ENCODE measurements around the gene SMAD4. TPM values are rescaled to one million over a fixed set of nuclear protein-coding genes. Genes with fewer than 3 reads are reported as not detected.

Gene SMAD4
- total RNA-seq, 1 donor from 2014 or later: 52.2 TPM

DNA sequence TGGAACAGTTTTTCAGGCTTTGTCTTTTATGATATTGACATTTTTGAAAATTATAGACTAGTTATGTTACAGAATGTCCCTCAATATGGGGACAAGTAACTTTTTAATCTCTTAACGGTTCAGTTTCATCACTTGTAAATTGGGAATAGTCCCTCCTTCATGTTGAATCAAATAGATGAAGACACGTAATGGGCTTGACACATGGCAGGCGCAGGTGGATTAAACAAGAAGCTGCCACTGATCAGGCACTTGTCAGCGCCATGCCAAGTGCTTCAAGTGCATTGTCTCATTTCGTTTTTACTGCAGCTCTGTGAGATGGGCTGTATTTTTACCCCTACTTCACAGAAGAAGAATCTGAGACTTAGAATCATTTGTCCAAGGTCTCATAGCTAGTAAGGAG lies 9.5 kb upstream of the SMAD4 start:
- no peak overlapping the region for H3K9ac ChIP-seq (ENCODE audit: low read depth in 1 of 3, low read length in 3 of 3)
- H3K36me3 ChIP-seq (ENCODE audit: control insufficient read depth in 3 of 3, insufficient read depth in 3 of 3, low read length in 3 of 3): peaks cover 0 to 4% (median 3%) of the 10 kb centered on the region in 3 donors
- H3K27me3 ChIP-seq (ENCODE audit: control insufficient read depth in 3 of 3, insufficient read depth in 3 of 3, low read length in 3 of 3): no peaks in the 10 kb centered on the region
- H3K27ac ChIP-seq (ENCODE audit: low read depth, low read length): no peak overlapping the region
- no peaks in the 10 kb centered on the region for H3K4me1 ChIP-seq (ENCODE audit: control insufficient read depth in 3 of 3, insufficient read depth in 3 of 3, low read length in 3 of 3)
- no peaks in the 10 kb centered on the region for H3K9me3 ChIP-seq (ENCODE audit: control insufficient read depth in 3 of 3, low read length in 3 of 3)
- H3K4me3 ChIP-seq (ENCODE audit: low read length in 3 of 3): no peak overlapping the region

DNA sequence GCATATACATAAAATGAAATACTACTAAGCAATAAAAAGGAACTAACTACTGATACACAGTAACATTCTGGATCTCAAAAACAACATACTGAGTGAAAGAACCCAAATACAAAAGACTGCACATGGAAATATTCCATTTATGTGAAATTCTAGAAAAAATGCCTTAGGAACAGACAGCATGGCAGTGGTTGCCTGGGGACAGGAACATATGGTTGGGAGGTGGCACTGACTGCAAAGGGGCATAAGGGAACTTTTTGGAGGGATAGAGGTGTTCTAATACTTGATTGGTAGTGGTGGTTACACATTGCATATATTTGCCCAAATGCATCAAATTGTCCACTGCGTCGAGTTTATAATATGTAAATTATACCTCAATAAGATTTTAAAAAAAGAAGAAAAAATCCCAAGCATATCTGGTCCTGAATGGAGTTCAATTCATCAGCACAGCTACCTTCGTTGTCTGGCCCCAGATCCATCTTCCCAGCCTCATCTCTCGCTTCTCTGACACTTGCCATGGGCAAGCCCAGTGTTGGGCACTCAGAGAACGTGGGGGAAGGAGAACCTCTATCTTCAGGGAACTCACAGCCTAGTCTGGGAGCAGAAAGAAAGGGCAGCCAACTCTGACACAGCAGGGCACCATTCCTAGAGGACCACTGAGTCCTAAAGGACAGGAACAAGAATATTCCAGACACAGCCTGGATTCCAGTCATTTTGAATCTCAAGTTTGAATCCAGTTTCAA lies 8.6 kb upstream of the SMAD4 start:
- Histone ChIP-seq H3K4me3 (ENCODE audit: low read length in 3 of 3) (no peak overlapping the region), H3K36me3 (ENCODE audit: control insufficient read depth in 3 of 3, insufficient read depth in 3 of 3, low read length in 3 of 3) (peaks cover 3 to 4% (median 3%) of the 10 kb centered on the region in 3 donors), H3K9me3 (ENCODE audit: control insufficient read depth in 3 of 3, low read length in 3 of 3) (no peaks in the 10 kb centered on the region), H3K27me3 (ENCODE audit: control insufficient read depth in 3 of 3, insufficient read depth in 3 of 3, low read length in 3 of 3) (no peaks in the 10 kb centered on the region), H3K9ac (ENCODE audit: low read depth in 1 of 3, low read length in 3 of 3) (no peak overlapping the region), H3K4me1 (ENCODE audit: control insufficient read depth in 3 of 3, insufficient read depth in 3 of 3, low read length in 3 of 3) (no peaks in the 10 kb centered on the region), H3K27ac (ENCODE audit: low read depth, low read length) (no peak overlapping the region)

DNA sequence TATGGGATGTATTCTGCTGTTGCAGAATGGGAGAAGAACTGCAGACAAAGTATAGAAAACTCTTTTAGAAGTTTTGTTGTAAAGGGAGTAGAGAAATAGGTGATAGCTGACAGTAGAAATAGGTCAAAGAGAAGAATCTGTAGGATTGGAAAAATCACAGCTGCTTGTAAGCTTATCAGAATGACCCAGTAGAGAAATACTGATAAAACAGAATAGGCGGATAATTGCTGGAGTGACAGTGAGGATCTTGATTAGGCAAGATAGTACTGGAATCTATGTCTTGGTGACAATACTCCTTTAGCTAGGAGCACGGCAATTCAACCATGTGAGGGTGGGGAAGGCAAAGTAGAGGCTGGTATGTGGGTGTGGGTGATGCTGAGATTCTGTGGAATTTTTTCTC lies 4.5 kb upstream of the SMAD4 start:
- no peak overlapping the region for H3K4me3 ChIP-seq (ENCODE audit: low read length in 3 of 3)
- peaks cover 14 to 16% (median 14%) of the 10 kb centered on the region in 3 donors for H3K4me1 ChIP-seq (ENCODE audit: control insufficient read depth in 3 of 3, insufficient read depth in 3 of 3, low read length in 3 of 3)
- no peak overlapping the region for H3K27ac ChIP-seq (ENCODE audit: low read depth, low read length)
- peaks cover 0 to 3% (median 0%) of the 10 kb centered on the region in 3 donors for H3K36me3 ChIP-seq (ENCODE audit: control insufficient read depth in 3 of 3, insufficient read depth in 3 of 3, low read length in 3 of 3)
- no peak overlapping the region for H3K9ac ChIP-seq (ENCODE audit: low read depth in 1 of 3, low read length in 3 of 3)
- no peaks in the 10 kb centered on the region for H3K9me3 ChIP-seq (ENCODE audit: control insufficient read depth in 3 of 3, low read length in 3 of 3)
- H3K27me3 ChIP-seq (ENCODE audit: control insufficient read depth in 3 of 3, insufficient read depth in 3 of 3, low read length in 3 of 3): no peaks in the 10 kb centered on the region

DNA sequence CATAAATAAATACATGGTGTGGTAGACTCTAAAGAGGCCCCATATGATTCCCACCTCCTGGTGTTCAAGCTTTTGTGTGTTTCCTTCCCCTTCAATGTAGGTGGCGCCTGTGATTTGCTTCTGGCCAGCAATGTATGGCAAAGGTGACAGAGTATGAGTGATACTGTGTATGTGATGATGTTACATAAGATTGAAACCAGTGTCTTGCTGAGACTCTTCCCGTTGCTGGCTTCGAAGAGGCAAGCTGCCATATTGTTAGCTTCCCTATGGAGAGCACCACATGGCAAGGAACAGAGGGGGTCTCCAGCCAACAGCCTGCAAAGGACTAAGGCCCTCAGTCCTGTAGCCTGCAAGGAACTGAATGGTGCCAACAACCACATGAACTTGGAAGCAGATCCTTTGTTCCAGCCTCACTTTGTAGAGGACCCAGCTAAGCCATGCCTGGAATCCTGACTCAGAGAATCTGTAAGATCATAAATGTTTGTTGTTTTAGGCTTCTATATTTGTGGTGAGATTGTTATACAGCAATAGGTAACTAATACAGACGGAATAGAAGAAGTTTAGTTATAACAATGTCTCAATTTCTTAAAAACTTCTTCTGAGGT lies 1.7 kb upstream of the SMAD4 start:
- Histone ChIP-seq H3K36me3 (ENCODE audit: control insufficient read depth in 3 of 3, insufficient read depth in 3 of 3, low read length in 3 of 3) (peaks cover 0 to 3% (median 0%) of the 10 kb centered on the region in 3 donors), H3K4me1 (ENCODE audit: control insufficient read depth in 3 of 3, insufficient read depth in 3 of 3, low read length in 3 of 3) (peaks cover 23 to 29% (median 25%) of the 10 kb centered on the region in 3 donors), H3K9ac (ENCODE audit: low read depth in 1 of 3, low read length in 3 of 3) (peak overlapping the region in 1 of 3 donors; percentile 99), H3K9me3 (ENCODE audit: control insufficient read depth in 3 of 3, low read length in 3 of 3) (no peaks in the 10 kb centered on the region), H3K4me3 (ENCODE audit: low read length in 3 of 3) (peak overlapping the region in 1 of 3 donors; percentile 0), H3K27me3 (ENCODE audit: control insufficient read depth in 3 of 3, insufficient read depth in 3 of 3, low read length in 3 of 3) (no peaks in the 10 kb centered on the region), H3K27ac (ENCODE audit: low read depth, low read length) (peak overlapping the region; percentile 3)

DNA sequence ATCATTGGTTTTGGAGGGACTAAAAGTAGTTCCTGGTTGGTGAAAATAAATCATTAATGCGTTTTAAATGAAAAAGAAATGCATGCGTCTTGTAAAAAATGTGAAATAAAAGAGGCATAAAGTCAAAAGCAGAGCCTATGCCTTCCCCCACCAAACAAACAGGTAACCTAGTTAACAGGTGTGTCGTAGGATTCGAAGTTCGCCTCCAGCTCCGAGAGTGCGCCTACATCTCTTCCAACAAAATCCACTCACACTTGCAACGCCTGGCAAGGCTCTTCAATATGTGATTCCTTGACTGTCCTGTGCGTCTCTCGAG lies 677 bp upstream of the SMAD4 start:
- H3K27ac ChIP-seq (ENCODE audit: low read depth, low read length): peak overlapping the region; percentile 91
- peaks cover 0 to 3% (median 0%) of the 10 kb centered on the region in 3 donors for H3K36me3 ChIP-seq (ENCODE audit: control insufficient read depth in 3 of 3, insufficient read depth in 3 of 3, low read length in 3 of 3)
- H3K4me1 ChIP-seq (ENCODE audit: control insufficient read depth in 3 of 3, insufficient read depth in 3 of 3, low read length in 3 of 3): peaks cover 23 to 37% (median 26%) of the 10 kb centered on the region in 3 donors
- H3K9me3 ChIP-seq (ENCODE audit: control insufficient read depth in 3 of 3, low read length in 3 of 3): no peaks in the 10 kb centered on the region
- H3K4me3 ChIP-seq (ENCODE audit: low read length in 3 of 3): peak overlapping the region; percentile 81 to 90 (median 87)
- no peaks in the 10 kb centered on the region for H3K27me3 ChIP-seq (ENCODE audit: control insufficient read depth in 3 of 3, insufficient read depth in 3 of 3, low read length in 3 of 3)
- peak overlapping the region; percentile 87 to 99 (median 99) for H3K9ac ChIP-seq (ENCODE audit: low read depth in 1 of 3, low read length in 3 of 3)

DNA sequence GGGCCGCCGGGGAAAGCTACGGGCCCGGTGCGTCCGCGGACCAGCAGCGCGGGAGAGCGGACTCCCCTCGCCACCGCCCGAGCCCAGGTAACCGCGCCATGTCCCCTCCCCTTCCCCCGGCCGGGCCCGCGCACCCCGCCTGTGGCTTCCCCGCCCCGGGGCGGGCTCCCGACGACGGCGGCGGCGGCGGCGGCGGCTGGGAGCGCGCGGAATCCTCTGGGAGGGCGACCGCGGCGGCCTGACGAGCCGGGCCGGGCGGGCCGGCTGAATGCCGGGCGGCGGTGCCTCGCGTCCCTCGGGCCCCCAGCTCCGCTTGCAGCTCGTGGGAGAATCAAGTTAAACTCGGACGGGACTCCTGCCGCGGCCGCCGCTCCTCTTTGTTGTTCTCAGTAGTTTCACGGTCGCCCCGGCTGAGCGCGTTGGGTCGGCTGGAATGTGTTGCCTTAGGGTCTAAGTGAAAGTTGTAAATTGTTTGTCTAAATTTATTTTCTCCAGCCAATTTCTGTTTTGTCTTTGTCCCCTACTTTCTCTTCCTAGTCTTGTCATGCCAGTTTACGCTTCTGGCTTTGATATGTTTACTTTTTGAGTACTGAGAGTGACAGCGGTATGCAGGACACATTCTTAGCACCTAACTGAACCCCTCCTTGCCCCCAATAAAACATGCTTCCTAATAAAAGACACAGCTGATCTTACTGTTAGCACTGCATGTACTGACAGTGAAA lies 685 bp downstream of the SMAD4 start:
- peaks cover 0 to 3% (median 0%) of the 10 kb centered on the region in 3 donors for H3K36me3 ChIP-seq (ENCODE audit: control insufficient read depth in 3 of 3, insufficient read depth in 3 of 3, low read length in 3 of 3)
- H3K4me1 ChIP-seq (ENCODE audit: control insufficient read depth in 3 of 3, insufficient read depth in 3 of 3, low read length in 3 of 3): peaks cover 31 to 46% (median 36%) of the 10 kb centered on the region in 3 donors
- peak overlapping the region; percentile 91 for H3K27ac ChIP-seq (ENCODE audit: low read depth, low read length)
- H3K27me3 ChIP-seq (ENCODE audit: control insufficient read depth in 3 of 3, insufficient read depth in 3 of 3, low read length in 3 of 3): no peaks in the 10 kb centered on the region
- H3K4me3 ChIP-seq (ENCODE audit: low read length in 3 of 3): peak overlapping the region; percentile 83 to 87 (median 86)
- peak overlapping the region; percentile 89 to 99 (median 99) for H3K9ac ChIP-seq (ENCODE audit: low read depth in 1 of 3, low read length in 3 of 3)
- no peaks in the 10 kb centered on the region for H3K9me3 ChIP-seq (ENCODE audit: control insufficient read depth in 3 of 3, low read length in 3 of 3)

DNA sequence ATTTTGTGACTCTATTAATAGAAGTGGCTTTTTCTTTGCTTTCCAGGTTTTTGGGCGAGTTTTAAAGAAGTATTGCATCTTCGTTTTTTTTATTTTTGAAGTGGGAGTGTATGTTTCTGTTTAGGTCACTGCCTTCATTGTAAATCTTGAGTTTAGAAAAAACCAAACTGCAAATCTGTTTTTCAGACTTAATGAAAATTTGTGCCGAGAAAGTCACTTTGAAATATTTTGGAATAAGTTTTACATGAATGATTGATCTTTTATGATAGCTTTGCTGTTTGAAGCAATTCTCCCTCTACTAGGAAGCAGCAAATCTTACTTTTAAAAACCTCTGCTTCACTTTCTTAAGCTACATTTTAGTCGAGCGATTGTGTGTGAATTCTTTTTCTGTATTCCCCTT lies 2.2 kb downstream of the SMAD4 start:
- Histone ChIP-seq H3K9me3 (ENCODE audit: control insufficient read depth in 3 of 3, low read length in 3 of 3) (no peaks in the 10 kb centered on the region), H3K27me3 (ENCODE audit: control insufficient read depth in 3 of 3, insufficient read depth in 3 of 3, low read length in 3 of 3) (no peaks in the 10 kb centered on the region), H3K27ac (ENCODE audit: low read depth, low read length) (peak overlapping the region; percentile 16), H3K9ac (ENCODE audit: low read depth in 1 of 3, low read length in 3 of 3) (peak overlapping the region in 2 of 3 donors; percentile 57 to 85), H3K4me1 (ENCODE audit: control insufficient read depth in 3 of 3, insufficient read depth in 3 of 3, low read length in 3 of 3) (peaks cover 40 to 55% (median 41%) of the 10 kb centered on the region in 3 donors), H3K36me3 (ENCODE audit: control insufficient read depth in 3 of 3, insufficient read depth in 3 of 3, low read length in 3 of 3) (no peaks in the 10 kb centered on the region), H3K4me3 (ENCODE audit: low read length in 3 of 3) (peak overlapping the region in 2 of 3 donors; percentile 27 to 83)

DNA sequence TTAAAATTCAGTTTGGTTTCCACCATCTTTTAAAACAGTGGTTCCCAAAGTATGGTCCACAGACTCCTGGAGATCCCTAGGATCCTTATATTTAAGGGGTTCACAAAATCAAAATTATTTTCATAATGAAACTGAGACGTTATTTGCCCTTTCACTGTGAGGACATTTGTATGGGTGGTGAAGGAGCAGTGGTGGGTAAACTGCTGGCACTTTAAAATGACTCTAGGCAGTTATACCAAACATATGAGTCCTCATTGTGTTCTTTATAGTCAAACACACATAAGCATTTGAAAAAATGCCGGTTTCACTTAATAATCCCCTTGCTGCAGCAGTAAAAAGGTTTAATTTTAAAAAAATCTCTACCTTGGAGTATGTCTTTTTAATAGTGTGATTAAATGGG lies 7.2 kb downstream of the SMAD4 start:
- Histone ChIP-seq H3K36me3 (ENCODE audit: control insufficient read depth in 3 of 3, insufficient read depth in 3 of 3, low read length in 3 of 3) (no peaks in the 10 kb centered on the region), H3K27ac (ENCODE audit: low read depth, low read length) (no peak overlapping the region), H3K9ac (ENCODE audit: low read depth in 1 of 3, low read length in 3 of 3) (peak overlapping the region in 1 of 3 donors; percentile 63), H3K4me1 (ENCODE audit: control insufficient read depth in 3 of 3, insufficient read depth in 3 of 3, low read length in 3 of 3) (peaks cover 40 to 67% (median 50%) of the 10 kb centered on the region in 3 donors), H3K4me3 (ENCODE audit: low read length in 3 of 3) (no peak overlapping the region), H3K9me3 (ENCODE audit: control insufficient read depth in 3 of 3, low read length in 3 of 3) (no peaks in the 10 kb centered on the region), H3K27me3 (ENCODE audit: control insufficient read depth in 3 of 3, insufficient read depth in 3 of 3, low read length in 3 of 3) (no peaks in the 10 kb centered on the region)

DNA sequence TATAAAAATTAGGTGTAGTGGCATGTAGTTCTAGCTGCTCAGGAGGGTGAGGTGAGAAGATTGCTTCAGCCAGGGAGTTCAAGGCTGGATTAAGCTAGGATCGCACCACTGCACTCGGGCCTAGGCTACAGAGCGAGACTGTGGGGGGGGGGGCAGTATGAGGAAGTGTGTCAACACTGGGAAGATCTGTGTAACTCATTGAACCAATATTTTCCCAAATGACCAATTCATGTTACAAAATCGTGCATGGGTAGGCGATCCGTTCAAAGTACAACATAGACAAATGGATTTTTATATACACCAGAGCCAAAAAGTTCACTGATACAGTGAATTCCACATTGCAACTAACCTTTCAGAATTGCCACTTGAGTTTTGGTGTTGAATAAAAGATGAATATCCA lies 8.1 kb downstream of the SMAD4 start:
- Histone ChIP-seq H3K9me3 (ENCODE audit: control insufficient read depth in 3 of 3, low read length in 3 of 3) (no peaks in the 10 kb centered on the region), H3K27me3 (ENCODE audit: control insufficient read depth in 3 of 3, insufficient read depth in 3 of 3, low read length in 3 of 3) (no peaks in the 10 kb centered on the region), H3K4me1 (ENCODE audit: control insufficient read depth in 3 of 3, insufficient read depth in 3 of 3, low read length in 3 of 3) (peaks cover 36 to 60% (median 57%) of the 10 kb centered on the region in 3 donors), H3K9ac (ENCODE audit: low read depth in 1 of 3, low read length in 3 of 3) (no peak overlapping the region), H3K4me3 (ENCODE audit: low read length in 3 of 3) (no peak overlapping the region), H3K36me3 (ENCODE audit: control insufficient read depth in 3 of 3, insufficient read depth in 3 of 3, low read length in 3 of 3) (no peaks in the 10 kb centered on the region), H3K27ac (ENCODE audit: low read depth, low read length) (no peak overlapping the region)
